IMR-90 (cell line): ENCODE results near the gene NCOR1. TPM values are rescaled to one million over a fixed set of nuclear protein-coding genes. Genes with fewer than 3 reads are reported as not detected.

Source experiments
- ATAC-seq: fragments of 200-7000 bp; cut with Tn5 transposase; 2 replicates; pipeline ENCODE4 v1.9.1; 2020; ENCODE audit warnings: low read depth, mild to moderate bottlenecking, moderate library complexity
- BruUV-seq: library from RNA; stranded (reverse); fragments of 400-500 nt; replicated peaks from 2 replicates; lab custom pipeline; 2021; lab: Mats Ljungman, UMichigan
- CTCF ChIA-PET: fragments of 300-600 bp; formaldehyde crosslinking; extraction: SDS; loops from one replicate; lab custom pipeline; 2021; ENCODE audit warnings: antibody characterized with exemption; lab: Yijun Ruan, JAX
- POLR2A ChIA-PET: fragments of 300-600 bp; sonication (Branson Sonifier 250); formaldehyde crosslinking; loops from one replicate; lab custom pipeline; 2022; ENCODE audit warnings: antibody characterized with exemption; ENCODE audit not compliant: unreplicated experiment; lab: Charles Lee
- DNase-seq: peaks from one replicate; pipeline ENCODE4 v3.0.0; 2013
- H2AFZ ChIP-seq: replicated peaks from 2 replicates; pipeline ENCODE3; 2013; ENCODE audit warnings: low read length, mild to moderate bottlenecking; ENCODE audit not compliant: poor library complexity
- H2AK5ac ChIP-seq: 2 replicates; pipeline ENCODE4 v1.6.1; 2013; ENCODE audit warnings: low read depth, low read length, inconsistent platforms
- H2AK9ac ChIP-seq: replicated peaks from 2 replicates; pipeline ENCODE3; 2013; ENCODE audit warnings: mild to moderate bottlenecking, low read depth, low read length, moderate library complexity; ENCODE audit not compliant: poor library complexity
- H2BK120ac ChIP-seq: 2 replicates; pipeline ENCODE4 v1.6.1; 2013; ENCODE audit warnings: low read depth, low read length, inconsistent platforms
- H2BK15ac ChIP-seq: 3 replicates; pipeline ENCODE4 v1.6.1; 2013; ENCODE audit warnings: low read depth, low read length, inconsistent platforms
- H2BK20ac ChIP-seq: 2 replicates; pipeline ENCODE4 v1.6.1; 2013; ENCODE audit warnings: low read depth, mild to moderate bottlenecking, inconsistent platforms, low read length, moderate library complexity
- H2BK5ac ChIP-seq: 2 replicates; pipeline ENCODE4 v1.6.1; 2013; ENCODE audit warnings: mild to moderate bottlenecking, low read depth, low read length, inconsistent platforms; ENCODE audit not compliant: poor library complexity, severe bottlenecking
- H3K14ac ChIP-seq: replicated peaks from 2 replicates; pipeline ENCODE4 v1.6.1; 2013; ENCODE audit warnings: low read depth, low read length, inconsistent platforms
- H3K18ac ChIP-seq: 2 replicates; pipeline ENCODE4 v1.6.1; 2013; ENCODE audit warnings: low read depth, low read length, control low read depth
- H3K23ac ChIP-seq: 2 replicates; pipeline ENCODE4 v1.6.1; 2013; ENCODE audit warnings: low read depth, low read length, inconsistent platforms
- H3K27ac ChIP-seq: 2 replicates; pipeline ENCODE4 v1.5.1; 2013; ENCODE audit warnings: mild to moderate bottlenecking, control low read depth, low read length; ENCODE audit not compliant: insufficient read depth
- H3K27me3 ChIP-seq: 2 replicates; pipeline ENCODE4 v1.6.1; 2013; ENCODE audit warnings: low read length; ENCODE audit not compliant: control insufficient read depth, insufficient read depth
- H3K36me3 ChIP-seq: 2 replicates; pipeline ENCODE4 v1.6.1; 2013; ENCODE audit warnings: low read length, mixed read lengths; ENCODE audit not compliant: control insufficient read depth, insufficient read depth
- H3K4ac ChIP-seq: 2 replicates; pipeline ENCODE4 v1.6.1; 2013; ENCODE audit warnings: low read depth, low read length, inconsistent platforms
- H3K4me1 ChIP-seq: 2 replicates; pipeline ENCODE4 v1.6.1; 2013; ENCODE audit warnings: low read length, mixed read lengths; ENCODE audit not compliant: control insufficient read depth, insufficient read depth
- H3K4me2 ChIP-seq: 2 replicates; pipeline ENCODE4 v1.6.1; 2013; ENCODE audit warnings: low read depth, mild to moderate bottlenecking, control low read depth, low read length, moderate library complexity
- H3K4me3 ChIP-seq: 2 replicates; pipeline ENCODE4 v1.5.1; 2013; ENCODE audit warnings: low read depth, mild to moderate bottlenecking, control low read depth, low read length, moderate library complexity; ENCODE audit not compliant: insufficient read depth
- H3K56ac ChIP-seq: 2 replicates; pipeline ENCODE4 v1.6.1; 2013; ENCODE audit warnings: low read length, inconsistent platforms; ENCODE audit not compliant: insufficient read depth; ENCODE audit errors: extremely low read depth
- H3K79me1 ChIP-seq, 2 experiments: 2 replicates each; pipeline ENCODE4 v1.6.1; 2013; ENCODE audit warnings: low read length in 2 of 2, inconsistent platforms in 1 of 2, low read depth in 1 of 2
- H3K9ac ChIP-seq: 2 replicates; pipeline ENCODE4 v1.6.1; 2013; ENCODE audit warnings: low read depth, low read length, control low read depth
- H3K9me1 ChIP-seq: 2 replicates; pipeline ENCODE4 v1.6.1; 2013; ENCODE audit warnings: low read length, inconsistent platforms; ENCODE audit not compliant: insufficient read depth
- H3K9me3 ChIP-seq: 2 replicates; pipeline ENCODE4 v1.6.1; 2013; ENCODE audit warnings: low read length; ENCODE audit not compliant: control insufficient read depth, insufficient read depth
- H4K20me1 ChIP-seq: 2 replicates; pipeline ENCODE4 v1.6.1; 2013; ENCODE audit warnings: low read length, inconsistent platforms; ENCODE audit not compliant: insufficient read depth
- H4K5ac ChIP-seq: 2 replicates; pipeline ENCODE4 v1.6.1; 2013; ENCODE audit warnings: mild to moderate bottlenecking, low read depth, low read length, control low read depth
- H4K8ac ChIP-seq, 2 experiments: 2 replicates each; pipeline ENCODE4 v1.6.1; 2013; ENCODE audit warnings: low read depth in 2 of 2, low read length in 2 of 2, control low read depth in 1 of 2, inconsistent platforms in 1 of 2
- H4K91ac ChIP-seq: 2 replicates; pipeline ENCODE4 v1.6.1; 2013; ENCODE audit warnings: low read depth, low read length, inconsistent platforms; ENCODE audit not compliant: insufficient read depth
- BHLHE40 ChIP-seq: fragments of 150-350 bp; IDR thresholded peaks from 2 replicates; pipeline ENCODE4 v1.6.1; 2016; ENCODE audit warnings: mild to moderate bottlenecking, low read depth, low read length
- CEBPB ChIP-seq: IDR thresholded peaks from 2 replicates; pipeline ENCODE4 v1.6.1; 2012; ENCODE audit warnings: low read depth, low read length, improper control_type of control experiment
- CHD1 ChIP-seq: IDR thresholded peaks from 2 replicates; pipeline ENCODE4 v1.6.1; 2012; ENCODE audit warnings: low read depth, low read length, improper control_type of control experiment
- FOS ChIP-seq: fragments of 150-350 bp; IDR thresholded peaks from 2 replicates; pipeline ENCODE4 v1.6.1; 2016; ENCODE audit warnings: low read depth, low read length
- MAFK ChIP-seq: IDR thresholded peaks from 2 replicates; pipeline ENCODE4 v1.6.1; 2012; ENCODE audit warnings: low read depth, low read length, improper control_type of control experiment
- MAZ ChIP-seq: IDR thresholded peaks from 2 replicates; pipeline ENCODE4 v1.6.1; 2012; ENCODE audit warnings: low read depth, mild to moderate bottlenecking, low read length, improper control_type of control experiment, moderate library complexity, borderline replicate concordance
- MXI1 ChIP-seq: IDR thresholded peaks from 2 replicates; pipeline ENCODE4 v1.6.1; 2012; ENCODE audit warnings: low read depth, mild to moderate bottlenecking, low read length, moderate library complexity, borderline replicate concordance
- NFE2L2 ChIP-seq: fragments of 150-350 bp; IDR thresholded peaks from 2 replicates; pipeline ENCODE4 v1.6.1; 2016; ENCODE audit warnings: low read depth, mild to moderate bottlenecking, low read length
- POLR2A ChIP-seq: IDR thresholded peaks from 2 replicates; pipeline ENCODE4 v1.6.1; 2012; ENCODE audit warnings: mild to moderate bottlenecking, low read depth, low read length
- RAD21 ChIP-seq: IDR thresholded peaks from 2 replicates; pipeline ENCODE4 v1.6.1; 2012; ENCODE audit warnings: low read length, improper control_type of control experiment
- RCOR1 ChIP-seq: IDR thresholded peaks from 2 replicates; pipeline ENCODE4 v1.6.1; 2012; ENCODE audit warnings: mild to moderate bottlenecking, low read length, improper control_type of control experiment; ENCODE audit not compliant: insufficient replicate concordance
- RFX5 ChIP-seq: IDR thresholded peaks from 2 replicates; pipeline ENCODE4 v1.8.0; 2012; ENCODE audit warnings: low read depth, mild to moderate bottlenecking, low read length, moderate library complexity
- SMC3 ChIP-seq: fragments of 150-350 bp; IDR thresholded peaks from 2 replicates; pipeline ENCODE4 v1.6.1; 2016; ENCODE audit warnings: low read depth, mild to moderate bottlenecking, antibody characterized with exemption, low read length, moderate library complexity
- WGBS, 2 experiments: methylation state at CpG; one replicate each; pipeline versions ENCODE4 v1.1.5 to v1.1.7; 2013; ENCODE audit warnings: missing lambda C conversion rate in 2 of 2; ENCODE audit not compliant: insufficient read length in 1 of 2; ENCODE audit errors: extremely low coverage in 2 of 2; 5-methylcytosine and 5-hydroxymethylcytosine counted together
- dilution Hi-C: fragments of 300-500 bp; cut with HindIII; formaldehyde crosslinking; loops from one replicate; pipeline ENCODE4 v1.14.3; 2018; ENCODE audit warnings: low sequenced_read_pairs; ENCODE audit not compliant: unreplicated experiment
- in situ Hi-C: fragments of 300-500 bp; cut with MboI; formaldehyde crosslinking; loops from 3 replicates; pipeline ENCODE4 v1.14.3; 2019; ENCODE audit warnings: low sequenced_read_pairs, inconsistent platforms, mixed read lengths
- intact Hi-C: fragments of 100-400 bp; cut with micrococcal nuclease; formaldehyde crosslinking; loops from 2 replicates; pipeline ENCODE4 v1.10.0; 2022
- polyA plus RNA-seq, 3 experiments: library from polyadenylated mRNA; depleted of rRNA; stranded (reverse); fragments of >200 nt; gene quantifications; 2 replicates each; pipeline ENCODE4 v1.2.3, GENCODE V29; 2012; ENCODE audit warnings: low replicate concordance in 1 of 3
- total RNA-seq: library from RNA; depleted of rRNA; stranded (reverse); fragments of >200 nt; gene quantifications from 2 replicates; pipeline ENCODE4 v1.2.3, GENCODE V29; 2012
- TF ChIP-seq, protein P1 (sequence below): fragments of 150-350 bp; IDR thresholded peaks from 2 replicates; pipeline ENCODE4 v1.6.1; 2016; ENCODE audit warnings: low read depth, mild to moderate bottlenecking, low read length, moderate library complexity, borderline replicate concordance
- TF ChIP-seq, protein P2 (sequence below): conservative IDR thresholded peaks from 2 replicates; pipeline ENCODE4 v1.5.1; 2012; ENCODE audit warnings: mild to moderate bottlenecking, low read depth, low read length, improper control_type of control experiment
- TF ChIP-seq, protein P3 (sequence below): fragments of 150-350 bp; IDR thresholded peaks from 2 replicates; pipeline ENCODE4 v1.6.1; 2017; ENCODE audit warnings: mild to moderate bottlenecking, antibody characterized with exemption, low read length, low read depth

NCOR1 gene
- total and polyA plus RNA-seq, 2 of the 4 experiments (the other 2 are of a cell fraction), result 54.5 to 80.3 TPM

DNA sequence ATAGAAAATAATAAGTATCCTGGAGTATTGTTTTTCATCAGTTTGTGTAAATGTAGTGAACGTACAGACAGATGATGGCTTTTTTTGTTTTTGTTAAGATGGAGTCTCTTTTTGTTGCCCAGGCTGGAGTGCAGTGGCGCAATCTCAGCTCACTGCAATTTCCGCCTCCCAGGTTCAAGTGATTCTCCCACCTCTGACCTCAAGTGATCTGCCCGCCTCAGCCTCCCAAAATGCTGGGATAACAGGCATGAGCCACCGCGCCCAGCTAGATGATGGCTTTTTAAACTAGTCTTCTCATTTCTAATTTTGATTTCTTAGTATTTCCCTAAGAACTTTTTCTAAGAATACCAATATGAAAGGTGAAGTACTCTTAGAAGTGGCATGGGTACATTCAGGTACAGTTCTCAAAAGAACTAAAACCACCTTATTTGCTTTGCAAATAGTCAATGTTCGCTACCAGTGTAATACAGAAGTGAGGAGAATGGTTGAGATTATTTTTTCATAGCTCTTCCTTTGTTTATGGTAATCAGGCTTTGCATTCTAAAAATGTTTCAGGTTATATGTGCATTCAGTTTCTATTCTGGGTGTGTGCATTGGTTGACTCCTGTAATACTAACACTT, 181.5 kb downstream of the NCOR1 start:
- Histone ChIP-seq H2AFZ (no peak overlapping the region), H4K5ac (no peak overlapping the region), H3K23ac (no peak overlapping the region), H2BK120ac (no peak overlapping the region), H3K56ac (no peak overlapping the region), H3K9me1 (no peaks in the 10 kb centered on the region), H3K9me3 (peaks cover 2% of the 10 kb centered on the region), H3K4ac (no peak overlapping the region), H2AK5ac (no peak overlapping the region), H3K36me3 (peaks cover 50% of the 10 kb centered on the region), H3K4me2 (no peak overlapping the region), H2AK9ac (no peak overlapping the region), H4K20me1 (no peaks in the 10 kb centered on the region), H3K27ac (no peak overlapping the region), H3K9ac (no peak overlapping the region), H3K4me3 (no peak overlapping the region), H4K8ac (no peak overlapping the region), H4K91ac (no peak overlapping the region), H3K79me1 (peaks cover 15 to 62% of the 10 kb centered on the region in 2 experiments), H2BK15ac (no peak overlapping the region), H3K27me3 (no peaks in the 10 kb centered on the region), H3K4me1 (no peaks in the 10 kb centered on the region), H2BK20ac (no peak overlapping the region), H3K14ac (no peak overlapping the region), H3K18ac (no peak overlapping the region), H2BK5ac (no peak overlapping the region)
- CTCF ChIA-PET, result no interaction called here
- WGBS, 2 experiments, result 100% methylated on average over 2 of the region's 7 CpGs; no CpG with 5 or more reads in 1 of the 2 experiments
- POLR2A ChIA-PET, result no interaction called here
- in situ Hi-C loops (no loop called here), intact Hi-C loops (no loop called here), dilution Hi-C loops (no loop called here)
- no peak for DNase-seq
- no peak for ATAC-seq
- TF ChIP-seq NFE2L2, result no peak
- TF ChIP-seq MAFK, result no peak
- TF ChIP-seq POLR2A, result no peak
- no peak for TF ChIP-seq FOS
- TF ChIP-seq MXI1, result no peak
- no peak for TF ChIP-seq BHLHE40
- TF ChIP-seq RFX5, result no peak
- no peak for TF ChIP-seq RAD21
- TF ChIP-seq, protein P1, sequence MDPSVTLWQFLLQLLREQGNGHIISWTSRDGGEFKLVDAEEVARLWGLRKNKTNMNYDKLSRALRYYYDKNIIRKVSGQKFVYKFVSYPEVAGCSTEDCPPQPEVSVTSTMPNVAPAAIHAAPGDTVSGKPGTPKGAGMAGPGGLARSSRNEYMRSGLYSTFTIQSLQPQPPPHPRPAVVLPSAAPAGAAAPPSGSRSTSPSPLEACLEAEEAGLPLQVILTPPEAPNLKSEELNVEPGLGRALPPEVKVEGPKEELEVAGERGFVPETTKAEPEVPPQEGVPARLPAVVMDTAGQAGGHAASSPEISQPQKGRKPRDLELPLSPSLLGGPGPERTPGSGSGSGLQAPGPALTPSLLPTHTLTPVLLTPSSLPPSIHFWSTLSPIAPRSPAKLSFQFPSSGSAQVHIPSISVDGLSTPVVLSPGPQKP, result no peak
- no peak for TF ChIP-seq MAZ
- TF ChIP-seq RCOR1, result no peak
- TF ChIP-seq, protein P2, sequence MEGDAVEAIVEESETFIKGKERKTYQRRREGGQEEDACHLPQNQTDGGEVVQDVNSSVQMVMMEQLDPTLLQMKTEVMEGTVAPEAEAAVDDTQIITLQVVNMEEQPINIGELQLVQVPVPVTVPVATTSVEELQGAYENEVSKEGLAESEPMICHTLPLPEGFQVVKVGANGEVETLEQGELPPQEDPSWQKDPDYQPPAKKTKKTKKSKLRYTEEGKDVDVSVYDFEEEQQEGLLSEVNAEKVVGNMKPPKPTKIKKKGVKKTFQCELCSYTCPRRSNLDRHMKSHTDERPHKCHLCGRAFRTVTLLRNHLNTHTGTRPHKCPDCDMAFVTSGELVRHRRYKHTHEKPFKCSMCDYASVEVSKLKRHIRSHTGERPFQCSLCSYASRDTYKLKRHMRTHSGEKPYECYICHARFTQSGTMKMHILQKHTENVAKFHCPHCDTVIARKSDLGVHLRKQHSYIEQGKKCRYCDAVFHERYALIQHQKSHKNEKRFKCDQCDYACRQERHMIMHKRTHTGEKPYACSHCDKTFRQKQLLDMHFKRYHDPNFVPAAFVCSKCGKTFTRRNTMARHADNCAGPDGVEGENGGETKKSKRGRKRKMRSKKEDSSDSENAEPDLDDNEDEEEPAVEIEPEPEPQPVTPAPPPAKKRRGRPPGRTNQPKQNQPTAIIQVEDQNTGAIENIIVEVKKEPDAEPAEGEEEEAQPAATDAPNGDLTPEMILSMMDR, result no peak
- TF ChIP-seq, protein P3, sequence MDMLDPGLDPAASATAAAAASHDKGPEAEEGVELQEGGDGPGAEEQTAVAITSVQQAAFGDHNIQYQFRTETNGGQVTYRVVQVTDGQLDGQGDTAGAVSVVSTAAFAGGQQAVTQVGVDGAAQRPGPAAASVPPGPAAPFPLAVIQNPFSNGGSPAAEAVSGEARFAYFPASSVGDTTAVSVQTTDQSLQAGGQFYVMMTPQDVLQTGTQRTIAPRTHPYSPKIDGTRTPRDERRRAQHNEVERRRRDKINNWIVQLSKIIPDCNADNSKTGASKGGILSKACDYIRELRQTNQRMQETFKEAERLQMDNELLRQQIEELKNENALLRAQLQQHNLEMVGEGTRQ, result no peak
- TF ChIP-seq CHD1, result no peak
- TF ChIP-seq SMC3, result no peak
- no peak for TF ChIP-seq CEBPB
- no TSS peak for BruUV-seq
